Coronary artery (tissue), 2 donors: ENCODE measurements around the gene GABARAP.

Experiments used
- DNase-seq: peaks from one replicate; pipeline ENCODE4 v3.0.0-alpha.2; 2017; ENCODE audit warnings: low spot score
- H3K27ac ChIP-seq, 2 donors: fragments of 200-600 bp; sonication (generic); one replicate each; pipeline ENCODE4 v1.5.1; 2016 to 2019
- H3K4me3 ChIP-seq: fragments of 200-600 bp; sonication (generic); 2 replicates; pipeline ENCODE4 v1.5.1; 2016; ENCODE audit warnings: mild to moderate bottlenecking, moderate library complexity
- CTCF ChIP-seq: fragments of 200-600 bp; sonication (generic); IDR thresholded peaks from one replicate; pipeline ENCODE4 v1.5.1; 2019; ENCODE audit warnings: antibody characterized with exemption

The GABARAP gene

GRCh38 chr17:7233701-7234082 lies 8.6 kb downstream of the GABARAP start:
- peak overlapping the region; percentile 90 to 91 for H3K27ac ChIP-seq
- DNase-seq, result no peak
- peak overlapping the region; percentile 93 for H3K4me3 ChIP-seq
- TF ChIP-seq CTCF, result no peak

GRCh38 chr17:7232114-7232513 lies 10.1 kb downstream of the GABARAP start:
- Histone ChIP-seq H3K27ac (no peak overlapping the region), H3K4me3 (peak overlapping the region; percentile 24)
- no peak for DNase-seq
- TF ChIP-seq CTCF, result no peak

GRCh38 chr17:7229504-7229903 lies 12.7 kb downstream of the GABARAP start:
- no peak for DNase-seq
- H3K27ac ChIP-seq, result no peak overlapping the region
- no peak for TF ChIP-seq CTCF
- no peak overlapping the region for H3K4me3 ChIP-seq

- no peak overlapping the region for H3K27ac ChIP-seq
- no peak for DNase-seq
- no peak for TF ChIP-seq CTCF
Measured at GRCh38 chr17:7228920-7229319, 13.3 kb downstream of the GABARAP start.

GRCh38 chr17:7226721-7227710 lies 15.2 kb downstream of the GABARAP start:
- Histone ChIP-seq H3K27ac (no peak overlapping the region), H3K4me3 (no peak overlapping the region)
- no peak for TF ChIP-seq CTCF
- no peak for DNase-seq

More at GRCh38 chr17:7228920-7229319, 13.3 kb downstream of the GABARAP start:
- no peak overlapping the region for H3K4me3 ChIP-seq

- no peak overlapping the region for H3K4me3 ChIP-seq
- no peak overlapping the region for H3K27ac ChIP-seq
- no peak for TF ChIP-seq CTCF
- DNase-seq, result no peak
Measured at GRCh38 chr17:7225711-7226331, 16.4 kb downstream of the GABARAP start.
